Naive B cell (primary cell): ENCODE measurements around the gene CRY2. TPM values are rescaled to one million over a fixed set of nuclear protein-coding genes. Genes with fewer than 3 reads are reported as not detected.
A peak's percentile ranks its signal among the peaks of the same experiment; 100 is the strongest.
"Not testable (repeated sequence)": the region's sequence is repeated elsewhere in the genome, so short reads cannot be mapped to it uniquely, and the experiment has no call there.

ENCODE experiments used
- ATAC-seq, 2 donors: fragments of 150-1000 bp; cut with Tn5 transposase; 2 replicates each; pipeline ENCODE4 v1.10.0; 2021; ENCODE audit warnings: low read depth in 2 of 2, mild to moderate bottlenecking in 2 of 2, moderate library complexity in 2 of 2
- DNase-seq: peaks from one replicate; pipeline ENCODE4 v3.0.0; 2022
- H3K27ac Mint-ChIP-seq, 6 donors: one replicate each; pipeline ENCODE4 v1.8.0; 2020 to 2022; ENCODE audit warnings: mild to moderate bottlenecking in 6 of 6, mixed read lengths in 6 of 6, moderate library complexity in 5 of 6, inconsistent platforms in 2 of 6
- H3K27me3 Mint-ChIP-seq, 3 donors: one replicate each; pipeline ENCODE4 v1.8.0; 2021 to 2022; ENCODE audit warnings: mixed read lengths in 3 of 3, mild to moderate bottlenecking in 1 of 3
- H3K36me3 Mint-ChIP-seq, 2 donors: one replicate each; pipeline ENCODE4 v1.8.0; 2020 to 2022; ENCODE audit warnings: mixed read lengths in 2 of 2, inconsistent platforms in 1 of 2, mild to moderate bottlenecking in 1 of 2
- H3K4me1 Mint-ChIP-seq, 3 donors: one replicate each; pipeline ENCODE4 v1.8.0; 2020 to 2022; ENCODE audit warnings: mixed read lengths in 3 of 3, inconsistent platforms in 1 of 3, mild to moderate bottlenecking in 1 of 3, moderate library complexity in 1 of 3
- H3K4me3 Mint-ChIP-seq, 8 donors: one replicate each; pipeline ENCODE4 v1.8.0; 2020 to 2022; ENCODE audit warnings: mild to moderate bottlenecking in 8 of 8, mixed read lengths in 8 of 8, moderate library complexity in 8 of 8, inconsistent platforms in 2 of 8
- H3K9me3 Mint-ChIP-seq, 7 donors: one replicate each; pipeline ENCODE4 v1.8.0; 2020 to 2022; ENCODE audit warnings: mixed read lengths in 7 of 7, mild to moderate bottlenecking in 5 of 7, inconsistent platforms in 2 of 7, moderate library complexity in 1 of 7
- polyA plus RNA-seq, 6 donors: library from polyadenylated mRNA; unstranded; fragments of 300-500 nt; fragmentation: Illumina TruSeq; gene quantifications; one replicate each; pipeline ENCODE4 v1.2.3, GENCODE V29; 2021; ENCODE audit warnings: low read depth in 6 of 6

CRY2 gene
- polyA plus RNA-seq, 6 donors from 2014 or later, result 10.0 to 34.2 (median 26.7) TPM

GRCh38 chr11:45890886-45891550 lies 43.7 kb downstream of the CRY2 start:
- Mint-ChIP-seq H3K27ac (peak overlapping the region in 1 of 6 donors; percentile 90), H3K27me3 (peaks cover 18 to 48% (median 29%) of the 10 kb centered on the region in 3 donors), H3K4me3 (no peak overlapping the region), H3K4me1 (peaks cover 0 to 4% (median 0%) of the 10 kb centered on the region in 3 donors), H3K9me3 (no peaks in the 10 kb centered on the region), H3K36me3 (no peaks in the 10 kb centered on the region)
- DNase-seq (no peak), ATAC-seq (no peak)

- ATAC-seq (no peak), DNase-seq (no peak)
- H3K36me3 Mint-ChIP-seq, result no peaks in the 10 kb centered on the region
- H3K4me1 Mint-ChIP-seq, result peaks cover 0 to under 1% (median 0%) of the 10 kb centered on the region in 3 donors
- H3K4me3 Mint-ChIP-seq, result no peak overlapping the region
- H3K27me3 Mint-ChIP-seq, result peaks cover 18 to 57% (median 33%) of the 10 kb centered on the region in 3 donors
- H3K9me3 Mint-ChIP-seq, result no peaks in the 10 kb centered on the region
- no peak overlapping the region for H3K27ac Mint-ChIP-seq
Observed at GRCh38 chr11:45892856-45893255, 45.6 kb downstream of the CRY2 start.

- H3K9me3 Mint-ChIP-seq, result no peaks in the 10 kb centered on the region
- no peaks in the 10 kb centered on the region for H3K36me3 Mint-ChIP-seq
- H3K27ac Mint-ChIP-seq, result peak overlapping the region in 2 of 6 donors; percentile 20 to 47
- DNase-seq (no peak), ATAC-seq (no peak)
- H3K27me3 Mint-ChIP-seq, result peaks cover 18 to 63% (median 38%) of the 10 kb centered on the region in 3 donors
- peaks cover 9 to 12% (median 12%) of the 10 kb centered on the region in 3 donors for H3K4me1 Mint-ChIP-seq
- H3K4me3 Mint-ChIP-seq, result peak overlapping the region in 1 of 8 donors; percentile 53
Observed at GRCh38 chr11:45894555-45895247, 47.4 kb downstream of the CRY2 start.

- no peak for ATAC-seq
- no peaks in the 10 kb centered on the region for H3K9me3 Mint-ChIP-seq
- no peak overlapping the region for H3K4me3 Mint-ChIP-seq
- H3K27me3 Mint-ChIP-seq, result peaks cover 18 to 57% (median 38%) of the 10 kb centered on the region in 3 donors
- H3K27ac Mint-ChIP-seq, result no peak overlapping the region
- H3K36me3 Mint-ChIP-seq, result no peaks in the 10 kb centered on the region
- DNase-seq, result no peak
- H3K4me1 Mint-ChIP-seq, result peaks cover 12 to 18% (median 15%) of the 10 kb centered on the region in 3 donors
Observed at GRCh38 chr11:45895553-45896259, 48.4 kb downstream of the CRY2 start.

- peaks cover 14 to 20% (median 17%) of the 10 kb centered on the region in 3 donors for H3K4me1 Mint-ChIP-seq
- H3K9me3 Mint-ChIP-seq, result no peaks in the 10 kb centered on the region
- peaks cover 18 to 60% (median 38%) of the 10 kb centered on the region in 3 donors for H3K27me3 Mint-ChIP-seq
- ATAC-seq (no peak), DNase-seq (no peak)
- H3K36me3 Mint-ChIP-seq, result no peaks in the 10 kb centered on the region
- peak overlapping the region in 1 of 6 donors; percentile 47 for H3K27ac Mint-ChIP-seq
- no peak overlapping the region for H3K4me3 Mint-ChIP-seq
Observed at GRCh38 chr11:45896422-45896984, 49.2 kb downstream of the CRY2 start.

GRCh38 chr11:45897556-45897955 lies 50.3 kb downstream of the CRY2 start:
- no peaks in the 10 kb centered on the region for H3K36me3 Mint-ChIP-seq
- no peak for DNase-seq
- ATAC-seq, result no peak
- peaks cover 14 to 20% (median 17%) of the 10 kb centered on the region in 3 donors for H3K4me1 Mint-ChIP-seq
- H3K27ac Mint-ChIP-seq, result peak overlapping the region in 1 of 6 donors; percentile 19
- peaks cover 18 to 55% (median 38%) of the 10 kb centered on the region in 3 donors for H3K27me3 Mint-ChIP-seq
- H3K4me3 Mint-ChIP-seq, result peak overlapping the region in 2 of 8 donors; percentile 9 to 15
- no peaks in the 10 kb centered on the region for H3K9me3 Mint-ChIP-seq

- ATAC-seq, result no peak
- Mint-ChIP-seq H3K36me3 (no peaks in the 10 kb centered on the region), H3K27me3 (peaks cover 10 to 44% (median 22%) of the 10 kb centered on the region in 3 donors), H3K4me3 (peak overlapping the region; percentile 77 to 86 (median 78)), H3K9me3 (no peaks in the 10 kb centered on the region), H3K27ac (peak overlapping the region; percentile 29 to 96 (median 78)), H3K4me1 (peaks cover 14 to 20% (median 17%) of the 10 kb centered on the region in 3 donors)
- DNase-seq, result no peak
Observed at GRCh38 chr11:45899086-45899447, 51.8 kb downstream of the CRY2 start.

- Mint-ChIP-seq H3K36me3 (no peaks in the 10 kb centered on the region), H3K27me3 (peaks cover 4 to 39% (median 17%) of the 10 kb centered on the region in 3 donors), H3K27ac (peak overlapping the region; percentile 29 to 96 (median 78)), H3K4me3 (peak overlapping the region; percentile 77 to 86 (median 78)), H3K4me1 (peaks cover 14 to 20% (median 17%) of the 10 kb centered on the region in 3 donors), H3K9me3 (no peaks in the 10 kb centered on the region)
- ATAC-seq (peak; percentile 84 to 88), DNase-seq (peak; percentile 82)
Observed at GRCh38 chr11:45899448-45900174, 52.3 kb downstream of the CRY2 start.

GRCh38 chr11:45900175-45900800 lies 53.0 kb downstream of the CRY2 start:
- H3K36me3 Mint-ChIP-seq, DNase-seq, H3K9me3 Mint-ChIP-seq, ATAC-seq: not testable (repeated sequence)
- peak overlapping the region in 5 of 6 donors; percentile 53 to 88 (median 80) for H3K27ac Mint-ChIP-seq
- H3K27me3 Mint-ChIP-seq, result peaks cover 0 to 32% (median 10%) of the 10 kb centered on the region in 3 donors
- peak overlapping the region; percentile 61 to 87 (median 78) for H3K4me3 Mint-ChIP-seq
- peaks cover 14 to 20% (median 17%) of the 10 kb centered on the region in 3 donors for H3K4me1 Mint-ChIP-seq

- H3K4me1 Mint-ChIP-seq, result peaks cover 14 to 23% (median 17%) of the 10 kb centered on the region in 3 donors
- H3K4me3 Mint-ChIP-seq, result peak overlapping the region; percentile 61 to 87 (median 78)
- peak overlapping the region in 5 of 6 donors; percentile 27 to 81 (median 73) for H3K27ac Mint-ChIP-seq
- H3K27me3 Mint-ChIP-seq, result peaks cover 0 to 24% (median 9%) of the 10 kb centered on the region in 3 donors
- H3K9me3 Mint-ChIP-seq, result no peaks in the 10 kb centered on the region
- no peaks in the 10 kb centered on the region for H3K36me3 Mint-ChIP-seq
- ATAC-seq (no peak), DNase-seq (no peak)
Observed at GRCh38 chr11:45900916-45901617, 53.8 kb downstream of the CRY2 start.

- H3K9me3 Mint-ChIP-seq, result no peaks in the 10 kb centered on the region
- no peaks in the 10 kb centered on the region for H3K36me3 Mint-ChIP-seq
- H3K27ac Mint-ChIP-seq, result peak overlapping the region in 2 of 6 donors; percentile 41 to 56
- DNase-seq (no peak), ATAC-seq (no peak)
- peaks cover 0 to 20% (median 9%) of the 10 kb centered on the region in 3 donors for H3K27me3 Mint-ChIP-seq
- H3K4me3 Mint-ChIP-seq, result peak overlapping the region; percentile 25 to 87 (median 75)
- H3K4me1 Mint-ChIP-seq, result peaks cover 17 to 29% (median 21%) of the 10 kb centered on the region in 3 donors
Observed at GRCh38 chr11:45901626-45902025, 54.4 kb downstream of the CRY2 start.
